Spleen (tissue), 7 donors: ENCODE results near the gene NINJ1.

Experiments used
- POLR2A ChIP-seq, 3 donors: fragments of 450-650 bp; IDR thresholded peaks; one replicate each; pipeline ENCODE4 v1.5.1; 2017; ENCODE audit warnings: antibody characterized with exemption in 3 of 3, mild to moderate bottlenecking in 1 of 3
- TF ChIP-seq, protein P1 (sequence below), 11 experiments: fragments of 200-600 bp in 7 of 11; fragments of 450-650 bp in 4 of 11; sonication (generic) in 4 of 11; IDR thresholded peaks in 8 of 11; conservative IDR thresholded peaks in 3 of 11; 1 replicate in 7 of 11; 2 replicates in 4 of 11; pipeline versions ENCODE4 v1.4.0 to v1.8.0; 2016 to 2021; ENCODE audit warnings: antibody characterized with exemption in 11 of 11, inconsistent platforms in 4 of 11, mild to moderate bottlenecking in 1 of 11
- donor health status: DM: no; HTN: no; CAD: no; lungs with moderate emphysema.
- donor health status: DM: no; HTN: no; CAD: no.
- donor health status: DM: no; HTN: no; CAD: no.

- TF ChIP-seq, protein P1, sequence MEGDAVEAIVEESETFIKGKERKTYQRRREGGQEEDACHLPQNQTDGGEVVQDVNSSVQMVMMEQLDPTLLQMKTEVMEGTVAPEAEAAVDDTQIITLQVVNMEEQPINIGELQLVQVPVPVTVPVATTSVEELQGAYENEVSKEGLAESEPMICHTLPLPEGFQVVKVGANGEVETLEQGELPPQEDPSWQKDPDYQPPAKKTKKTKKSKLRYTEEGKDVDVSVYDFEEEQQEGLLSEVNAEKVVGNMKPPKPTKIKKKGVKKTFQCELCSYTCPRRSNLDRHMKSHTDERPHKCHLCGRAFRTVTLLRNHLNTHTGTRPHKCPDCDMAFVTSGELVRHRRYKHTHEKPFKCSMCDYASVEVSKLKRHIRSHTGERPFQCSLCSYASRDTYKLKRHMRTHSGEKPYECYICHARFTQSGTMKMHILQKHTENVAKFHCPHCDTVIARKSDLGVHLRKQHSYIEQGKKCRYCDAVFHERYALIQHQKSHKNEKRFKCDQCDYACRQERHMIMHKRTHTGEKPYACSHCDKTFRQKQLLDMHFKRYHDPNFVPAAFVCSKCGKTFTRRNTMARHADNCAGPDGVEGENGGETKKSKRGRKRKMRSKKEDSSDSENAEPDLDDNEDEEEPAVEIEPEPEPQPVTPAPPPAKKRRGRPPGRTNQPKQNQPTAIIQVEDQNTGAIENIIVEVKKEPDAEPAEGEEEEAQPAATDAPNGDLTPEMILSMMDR (IDR thresholded peaks at IDR 0.05 in 8 of 11, conservative IDR thresholded peaks at IDR 0.05 in 3 of 11) = no peak
- TF ChIP-seq POLR2A (IDR thresholded peaks at IDR 0.05) = no peak
These were observed 21.8 kb upstream of the NINJ1 start for GRCh38 chr9:93155716-93156474.
